CD4-positive, CD25-positive, alpha-beta regulatory T cell (primary cell): ENCODE data around the gene MAD2L1. TPM values are rescaled to one million over a fixed set of nuclear protein-coding genes. Genes with fewer than 3 reads are reported as not detected.
A peak's percentile ranks its signal among the peaks of the same experiment; 100 is the strongest.

ENCODE experiments used
- ATAC-seq, 2 donors: fragments of 150-1000 bp; cut with Tn5 transposase; one replicate each; pipeline ENCODE4 v1.10.0; 2021; ENCODE audit warnings: low read depth in 2 of 2, moderate number of reproducible peaks in 2 of 2, moderate library complexity in 1 of 2
- DNase-seq, 3 donors: peaks; one replicate each; pipeline versions ENCODE4 v3.0.0 to v3.0.0-alpha.2; 2012 to 2022; ENCODE audit warnings: mixed read lengths in 1 of 3
- H3K27ac ChIP-seq: one replicate; pipeline ENCODE4 v1.7.0; 2013; ENCODE audit warnings: mild to moderate bottlenecking, low read length; ENCODE audit not compliant: insufficient read depth, poor library complexity, severe bottlenecking
- H3K27me3 ChIP-seq: one replicate; pipeline ENCODE4 v1.7.0; 2013; ENCODE audit warnings: low read length; ENCODE audit not compliant: control insufficient read depth, insufficient read depth
- H3K36me3 ChIP-seq: one replicate; pipeline ENCODE4 v1.7.0; 2013; ENCODE audit warnings: mild to moderate bottlenecking, low read length, moderate library complexity; ENCODE audit not compliant: control insufficient read depth, insufficient read depth
- H3K4me1 ChIP-seq: 2 replicates; pipeline ENCODE4 v1.7.0; 2013; ENCODE audit warnings: mild to moderate bottlenecking, low read length; ENCODE audit not compliant: insufficient read depth, control insufficient read depth, poor library complexity, severe bottlenecking
- H3K4me3 ChIP-seq: one replicate; pipeline ENCODE4 v1.7.0; 2013; ENCODE audit warnings: low read depth, mild to moderate bottlenecking, low read length, moderate library complexity
- H3K9me3 ChIP-seq, 2 experiments: 1 replicate in 1 of 2; 2 replicates in 1 of 2; pipeline ENCODE4 v1.7.0; 2013; ENCODE audit warnings: low read length in 2 of 2, mild to moderate bottlenecking in 1 of 2, moderate library complexity in 1 of 2; ENCODE audit not compliant: control insufficient read depth in 2 of 2
- H3K27ac Mint-ChIP-seq, 3 donors: one replicate each; pipeline ENCODE4 v1.8.0; 2020 to 2022; ENCODE audit warnings: mild to moderate bottlenecking in 3 of 3, mixed read lengths in 3 of 3, moderate library complexity in 2 of 3
- H3K27me3 Mint-ChIP-seq: one replicate; pipeline ENCODE4 v1.8.0; 2022; ENCODE audit warnings: mild to moderate bottlenecking, mixed read lengths
- H3K36me3 Mint-ChIP-seq: one replicate; pipeline ENCODE4 v1.8.0; 2020; ENCODE audit warnings: mixed read lengths
- H3K4me1 Mint-ChIP-seq, 4 donors: one replicate each; pipeline ENCODE4 v1.8.0; 2020 to 2022; ENCODE audit warnings: mixed read lengths in 4 of 4, mild to moderate bottlenecking in 1 of 4
- H3K4me3 Mint-ChIP-seq, 4 donors: one replicate each; pipeline ENCODE4 v1.8.0; 2020 to 2022; ENCODE audit warnings: mild to moderate bottlenecking in 4 of 4, mixed read lengths in 4 of 4, moderate library complexity in 3 of 4
- H3K9me3 Mint-ChIP-seq, 7 donors: one replicate each; pipeline ENCODE4 v1.8.0; 2020 to 2022; ENCODE audit warnings: mixed read lengths in 7 of 7, mild to moderate bottlenecking in 3 of 7, moderate library complexity in 2 of 7
- polyA plus RNA-seq, 4 donors: library from polyadenylated mRNA; unstranded; fragments of 300-500 nt; fragmentation: Illumina TruSeq; gene quantifications; one replicate each; pipeline ENCODE4 v1.2.3, GENCODE V29; 2021
- total RNA-seq: library from RNA; stranded (reverse); gene quantifications from one replicate; pipeline ENCODE4 v1.2.3, GENCODE V29; 2022

The MAD2L1 gene
- total and polyA plus RNA-seq, 5 donors from 2014 or later = 6.3 to 16.5 (median 15.5) TPM

DNA sequence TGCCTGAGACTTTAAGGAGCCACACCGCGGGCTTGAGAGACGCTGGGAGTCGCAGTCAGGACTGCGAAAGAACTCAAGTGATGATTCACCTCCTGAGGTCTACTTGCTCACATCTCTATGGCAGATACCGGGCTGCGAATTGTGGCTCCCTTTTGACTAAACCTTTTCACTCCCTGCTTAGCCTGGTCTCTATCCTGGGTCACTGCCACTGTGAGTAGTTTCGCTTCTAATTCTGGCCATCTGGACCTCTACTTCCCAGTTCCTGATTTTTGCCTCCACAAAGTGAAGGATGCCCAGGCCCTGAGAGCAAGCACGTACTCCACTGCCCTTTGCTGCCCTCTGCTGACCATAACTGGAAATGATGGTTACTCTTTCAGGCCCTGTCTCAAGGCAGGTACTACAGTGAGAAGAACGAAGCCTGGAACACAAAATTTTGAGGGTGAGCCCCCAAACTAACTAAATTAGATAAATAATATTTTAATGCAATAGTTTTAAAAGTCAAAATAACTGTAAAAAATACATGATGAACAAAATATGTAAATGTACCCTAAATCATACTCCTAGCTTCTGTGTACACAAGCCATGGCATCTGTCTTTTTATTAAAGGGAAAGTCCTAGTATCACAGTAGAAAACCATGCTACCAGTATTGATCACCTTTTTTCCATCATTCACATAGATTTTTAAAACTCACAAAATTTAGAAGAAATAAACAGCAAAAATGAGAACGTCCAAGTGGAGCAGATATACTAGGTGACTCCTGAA, 16.7 kb downstream of the MAD2L1 start:
- Mint-ChIP-seq H3K36me3 (no peaks in the 10 kb centered on the region), H3K4me1 (peaks cover 0 to 3% (median 1%) of the 10 kb centered on the region in 4 donors), H3K9me3 (peaks cover 0 to 1% (median 0%) of the 10 kb centered on the region in 7 donors), H3K27me3 (no peaks in the 10 kb centered on the region), H3K4me3 (peak overlapping the region in 2 of 4 donors; percentile 60 to 65), H3K27ac (peak overlapping the region in 1 of 3 donors; percentile 76)
- H3K27me3 ChIP-seq = no peaks in the 10 kb centered on the region
- no peak overlapping the region for H3K4me3 ChIP-seq
- H3K27ac ChIP-seq = no peak overlapping the region
- no peaks in the 10 kb centered on the region for H3K9me3 ChIP-seq
- H3K4me1 ChIP-seq = no peaks in the 10 kb centered on the region
- no peaks in the 10 kb centered on the region for H3K36me3 ChIP-seq
- ATAC-seq (peak; percentile 86 to 90), DNase-seq (peak; percentile 61 to 74 (median 73))

DNA sequence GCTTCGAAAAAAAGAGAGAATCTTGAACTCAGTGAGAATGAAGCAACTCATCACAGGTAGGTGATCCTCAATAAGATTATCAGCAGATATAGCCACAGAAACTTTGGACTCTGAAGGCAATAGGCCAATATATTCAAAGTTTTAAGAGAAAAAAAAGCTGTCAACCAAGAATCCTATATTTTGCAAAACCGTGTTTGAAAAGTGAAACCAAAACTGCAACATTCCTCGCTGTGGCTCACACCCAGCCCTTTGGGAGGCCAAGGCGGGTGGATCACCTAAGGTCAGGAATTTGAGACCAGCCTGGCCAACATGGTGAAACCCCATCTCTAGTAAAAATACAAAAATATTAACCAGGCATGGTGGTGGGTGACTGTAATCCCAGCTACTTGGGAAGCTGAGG, 22.8 kb downstream of the MAD2L1 start:
- Histone ChIP-seq H3K36me3 (no peaks in the 10 kb centered on the region), H3K27me3 (no peaks in the 10 kb centered on the region), H3K9me3 (no peaks in the 10 kb centered on the region), H3K4me3 (no peak overlapping the region), H3K27ac (no peak overlapping the region), H3K4me1 (no peaks in the 10 kb centered on the region)
- Mint-ChIP-seq H3K9me3 (peaks cover 0 to 6% (median 3%) of the 10 kb centered on the region in 7 donors), H3K27ac (no peak overlapping the region), H3K4me1 (no peaks in the 10 kb centered on the region), H3K27me3 (no peaks in the 10 kb centered on the region), H3K4me3 (no peak overlapping the region), H3K36me3 (peaks cover 6% of the 10 kb centered on the region)
- ATAC-seq (no peak), DNase-seq (no peak)

DNA sequence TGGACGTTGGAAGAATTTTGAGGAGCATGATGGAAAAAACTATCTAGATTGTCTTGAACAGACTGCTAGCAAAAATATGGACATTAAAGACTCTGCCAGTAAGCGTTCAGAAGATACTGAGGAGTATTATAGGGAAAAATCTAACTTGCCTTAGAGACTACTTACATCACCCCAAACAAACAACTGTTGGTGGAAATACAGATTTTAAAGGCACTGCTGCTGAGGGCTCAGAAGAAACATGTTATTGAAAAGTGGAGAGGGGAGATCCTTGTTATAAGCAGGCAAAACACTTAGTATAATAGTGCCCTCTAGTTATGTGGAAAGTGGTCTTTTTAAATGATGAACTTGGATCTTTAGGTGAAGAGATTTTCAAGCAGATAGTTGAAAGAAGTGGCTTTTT, 29.2 kb downstream of the MAD2L1 start:
- H3K36me3 Mint-ChIP-seq = no peaks in the 10 kb centered on the region
- H3K36me3 ChIP-seq = no peaks in the 10 kb centered on the region
- H3K4me3 ChIP-seq = no peak overlapping the region
- H3K4me1 Mint-ChIP-seq = no peaks in the 10 kb centered on the region
- no peaks in the 10 kb centered on the region for H3K27me3 ChIP-seq
- peaks cover 16% of the 10 kb centered on the region for H3K27me3 Mint-ChIP-seq
- H3K9me3 Mint-ChIP-seq = peaks cover 0 to 4% (median 0%) of the 10 kb centered on the region in 7 donors
- no peak overlapping the region for H3K4me3 Mint-ChIP-seq
- no peaks in the 10 kb centered on the region for H3K9me3 ChIP-seq
- H3K4me1 ChIP-seq = no peaks in the 10 kb centered on the region
- H3K27ac ChIP-seq = no peak overlapping the region
- DNase-seq (no peak), ATAC-seq (no peak)
- H3K27ac Mint-ChIP-seq = no peak overlapping the region

DNA sequence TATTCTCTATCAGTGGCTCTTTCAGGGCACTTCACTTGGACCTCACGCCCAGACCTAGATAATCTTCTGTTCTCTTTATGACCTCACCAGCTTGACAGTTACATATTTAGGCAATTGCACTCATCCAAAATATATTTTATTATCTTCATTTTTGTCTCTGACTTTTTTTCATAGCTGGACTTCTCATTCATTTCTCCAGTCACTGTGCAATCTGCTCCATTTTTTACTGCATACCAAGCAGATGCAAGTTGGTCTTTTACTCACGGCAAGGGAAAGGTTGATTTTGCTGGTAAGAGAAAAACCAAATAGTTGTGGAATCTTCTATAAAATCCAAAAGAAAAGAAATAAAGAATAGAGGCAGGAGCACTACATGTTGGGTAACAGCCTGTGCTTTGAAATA, 31.7 kb downstream of the MAD2L1 start:
- Mint-ChIP-seq H3K36me3 (no peaks in the 10 kb centered on the region), H3K27ac (no peak overlapping the region), H3K9me3 (no peaks in the 10 kb centered on the region), H3K27me3 (peaks cover 19% of the 10 kb centered on the region), H3K4me1 (no peaks in the 10 kb centered on the region), H3K4me3 (no peak overlapping the region)
- H3K27ac ChIP-seq = no peak overlapping the region
- H3K9me3 ChIP-seq = no peaks in the 10 kb centered on the region
- no peaks in the 10 kb centered on the region for H3K36me3 ChIP-seq
- no peak for DNase-seq
- no peak for ATAC-seq
- no peak overlapping the region for H3K4me3 ChIP-seq
- H3K4me1 ChIP-seq = no peaks in the 10 kb centered on the region
- H3K27me3 ChIP-seq = no peaks in the 10 kb centered on the region

DNA sequence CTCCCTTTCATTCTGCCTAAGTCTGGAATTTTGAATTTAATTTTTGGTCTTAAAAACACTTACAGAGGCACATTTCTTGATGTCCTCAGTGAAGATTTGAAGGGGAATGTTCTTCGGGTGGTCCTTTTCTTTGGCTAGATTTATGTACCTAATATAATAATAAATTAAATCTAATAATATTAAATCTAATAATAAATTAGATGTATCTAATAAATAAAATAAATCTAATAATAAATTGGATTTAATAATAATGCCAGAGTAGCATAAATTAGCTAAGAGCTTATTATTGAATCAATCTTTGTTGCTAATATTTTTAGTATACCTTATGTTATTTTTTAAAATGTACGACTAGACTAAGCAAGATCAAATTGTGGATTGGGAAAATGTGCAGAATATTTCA, 39.8 kb downstream of the MAD2L1 start:
- H3K27me3 ChIP-seq = no peaks in the 10 kb centered on the region
- no peaks in the 10 kb centered on the region for H3K4me1 ChIP-seq
- H3K27ac Mint-ChIP-seq = no peak overlapping the region
- H3K27ac ChIP-seq = no peak overlapping the region
- H3K36me3 ChIP-seq = no peaks in the 10 kb centered on the region
- H3K4me3 Mint-ChIP-seq = no peak overlapping the region
- H3K36me3 Mint-ChIP-seq = no peaks in the 10 kb centered on the region
- ATAC-seq = no peak
- no peak for DNase-seq
- no peaks in the 10 kb centered on the region for H3K9me3 ChIP-seq
- H3K4me3 ChIP-seq = no peak overlapping the region
- no peaks in the 10 kb centered on the region for H3K9me3 Mint-ChIP-seq
- no peaks in the 10 kb centered on the region for H3K4me1 Mint-ChIP-seq
- peaks cover 5% of the 10 kb centered on the region for H3K27me3 Mint-ChIP-seq

DNA sequence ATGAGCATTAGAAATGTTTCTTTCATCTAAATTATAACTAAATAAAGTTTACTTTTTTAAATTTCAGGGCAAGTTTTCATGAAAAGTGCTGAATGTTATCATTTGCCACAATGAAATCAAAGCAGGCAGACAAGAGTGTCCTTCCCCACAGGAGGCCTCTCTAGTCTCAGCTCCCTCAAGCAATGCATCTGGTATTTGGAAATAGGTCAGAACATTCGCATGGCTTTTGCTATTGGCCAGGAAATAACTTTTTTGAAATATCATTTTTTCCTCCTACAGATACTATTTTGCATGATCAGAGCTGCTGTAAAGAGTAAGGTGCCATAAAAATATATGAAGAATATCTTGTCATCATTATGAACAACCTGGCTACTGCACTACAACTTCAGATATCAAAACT, 41.1 kb downstream of the MAD2L1 start:
- H3K27ac ChIP-seq = no peak overlapping the region
- H3K4me3 ChIP-seq = no peak overlapping the region
- Mint-ChIP-seq H3K4me3 (no peak overlapping the region), H3K36me3 (no peaks in the 10 kb centered on the region), H3K27ac (no peak overlapping the region), H3K27me3 (peaks cover 5% of the 10 kb centered on the region), H3K4me1 (no peaks in the 10 kb centered on the region), H3K9me3 (no peaks in the 10 kb centered on the region)
- H3K36me3 ChIP-seq = no peaks in the 10 kb centered on the region
- ATAC-seq (no peak), DNase-seq (no peak)
- no peaks in the 10 kb centered on the region for H3K9me3 ChIP-seq
- no peaks in the 10 kb centered on the region for H3K4me1 ChIP-seq
- no peaks in the 10 kb centered on the region for H3K27me3 ChIP-seq

DNA sequence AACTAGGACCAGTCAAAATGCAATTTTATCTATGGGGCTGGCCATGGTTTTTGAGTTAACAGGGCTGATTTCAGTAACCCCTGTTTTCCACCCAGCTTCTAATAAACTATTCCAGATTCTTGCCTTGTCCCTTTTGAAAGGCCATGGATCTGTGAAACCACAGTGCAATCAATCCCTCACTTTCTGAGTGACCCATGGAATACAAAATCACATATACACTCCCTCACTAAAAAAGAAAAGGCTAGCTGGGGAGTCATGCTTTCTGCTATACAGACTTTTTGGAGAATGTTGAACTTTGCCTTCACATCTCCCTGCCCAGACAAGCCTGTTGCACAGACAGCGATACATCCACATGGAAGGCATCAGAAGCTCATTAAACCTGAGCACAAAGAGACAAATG, 47.9 kb downstream of the MAD2L1 start:
- Mint-ChIP-seq H3K27ac (peak overlapping the region in 1 of 3 donors; percentile 10), H3K4me3 (no peak overlapping the region), H3K4me1 (no peaks in the 10 kb centered on the region), H3K9me3 (peaks cover 0 to 4% (median 0%) of the 10 kb centered on the region in 7 donors), H3K36me3 (no peaks in the 10 kb centered on the region), H3K27me3 (peaks cover 6% of the 10 kb centered on the region)
- no peaks in the 10 kb centered on the region for H3K4me1 ChIP-seq
- no peaks in the 10 kb centered on the region for H3K36me3 ChIP-seq
- H3K4me3 ChIP-seq = no peak overlapping the region
- H3K27me3 ChIP-seq = no peaks in the 10 kb centered on the region
- no peaks in the 10 kb centered on the region for H3K9me3 ChIP-seq
- H3K27ac ChIP-seq = no peak overlapping the region
- ATAC-seq (no peak), DNase-seq (no peak)
